ENCODE data around the gene ST6GALNAC3. TPM values are rescaled to one million over a fixed set of nuclear protein-coding genes. Genes with fewer than 3 reads are reported as not detected.

ST6GALNAC3 gene
- total RNA-seq, 2 experiments from 2014 or later, result 0.50 to 1.2 TPM

DNA sequence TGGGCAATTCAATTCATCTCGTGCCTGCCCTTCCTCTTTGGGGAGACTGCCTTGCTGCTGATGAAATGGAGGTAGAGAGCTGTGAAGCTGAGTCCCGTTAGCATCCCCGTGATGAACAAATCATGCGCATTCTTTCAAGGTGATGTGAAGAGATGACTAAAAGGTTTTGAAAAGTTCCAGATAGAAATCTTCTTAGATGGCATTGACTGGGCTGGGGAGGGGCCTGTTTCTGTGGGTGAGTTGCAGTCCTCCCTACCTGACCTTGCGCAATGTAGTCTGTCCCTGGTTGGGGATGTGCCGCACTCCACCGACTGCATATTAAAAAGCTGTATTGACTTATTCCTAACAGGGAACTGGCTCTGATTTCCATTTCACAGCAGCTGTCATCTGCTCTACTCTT is 49.6 kb downstream of the ST6GALNAC3 start:
- H3K4me3 ChIP-seq (ENCODE audit: low read depth, low read length, poor library complexity, severe bottlenecking), result no peak overlapping the region
- H3K27ac ChIP-seq (ENCODE audit: low read depth, low read length, poor library complexity, severe bottlenecking), result no peak overlapping the region
- no peaks in the 10 kb centered on the region for H3K9me3 ChIP-seq (ENCODE audit: low read length)
- H3K4me1 ChIP-seq (ENCODE audit: insufficient read depth, low read length, poor library complexity, severe bottlenecking), result no peaks in the 10 kb centered on the region
- CTCF ChIA-PET (ENCODE audit: unreplicated experiment), result no interaction called here
- no peaks in the 10 kb centered on the region for H3K79me2 ChIP-seq (ENCODE audit: insufficient read depth, low read depth, low read length)
- DNase-seq (ENCODE audit: low spot score), result no peak
- H3K4me2 ChIP-seq (ENCODE audit: low read length), result no peak overlapping the region
- TF ChIP-seq CTCF (conservative IDR thresholded peaks at IDR 0.05; ENCODE audit: low read length), result no peak
- no peak for TF ChIP-seq EZH2phosphoT487 (IDR thresholded peaks at IDR 0.05; ENCODE audit: borderline replicate concordance, low read depth, low read length)
- H2AFZ ChIP-seq (ENCODE audit: low read length), result no peak overlapping the region
- H3K9me2 ChIP-seq (ENCODE audit: insufficient read depth, low read length), result no peaks in the 10 kb centered on the region
- no TSS peak for BruUV-seq (replicated peaks)
- intact Hi-C loops (cut with micrococcal nuclease; ENCODE audit: unreplicated experiment), result no loop called here
- POLR2A ChIA-PET, result interaction anchor here (0.7 to 1.2 kb wide), 2 partner anchors 11 to 28 kb away, joined by 3 to 6 read pairs; no protein-coding TSS in a partner anchor
- no peaks in the 10 kb centered on the region for H3K36me3 ChIP-seq (ENCODE audit: insufficient read depth, low read length)
- H4K20me1 ChIP-seq (ENCODE audit: insufficient read depth, low read length), result no peaks in the 10 kb centered on the region

- H2AFZ ChIP-seq (ENCODE audit: low read length), result no peak overlapping the region
- H3K27ac ChIP-seq (ENCODE audit: low read depth, low read length, poor library complexity, severe bottlenecking), result no peak overlapping the region
- H3K4me2 ChIP-seq (ENCODE audit: low read length), result no peak overlapping the region
- no TSS peak for BruUV-seq (replicated peaks)
- H3K9me2 ChIP-seq (ENCODE audit: insufficient read depth, low read length), result no peaks in the 10 kb centered on the region
- ChIA-PET POLR2A (no interaction called here), CTCF (ENCODE audit: unreplicated experiment) (no interaction called here)
- H3K36me3 ChIP-seq (ENCODE audit: insufficient read depth, low read length), result no peaks in the 10 kb centered on the region
- no peaks in the 10 kb centered on the region for H3K79me2 ChIP-seq (ENCODE audit: insufficient read depth, low read depth, low read length)
- H4K20me1 ChIP-seq (ENCODE audit: insufficient read depth, low read length), result no peaks in the 10 kb centered on the region
- H3K9me3 ChIP-seq (ENCODE audit: low read length), result no peaks in the 10 kb centered on the region
- TF ChIP-seq EZH2phosphoT487 (IDR thresholded peaks at IDR 0.05; ENCODE audit: borderline replicate concordance, low read depth, low read length) (no peak), CTCF (conservative IDR thresholded peaks at IDR 0.05; ENCODE audit: low read length) (no peak)
- DNase-seq (ENCODE audit: low spot score), result no peak
- intact Hi-C loops (cut with micrococcal nuclease; ENCODE audit: unreplicated experiment), result no loop called here
- no peak overlapping the region for H3K4me3 ChIP-seq (ENCODE audit: low read depth, low read length, poor library complexity, severe bottlenecking)
- no peaks in the 10 kb centered on the region for H3K4me1 ChIP-seq (ENCODE audit: insufficient read depth, low read length, poor library complexity, severe bottlenecking)
Measured at GRCh38 chr1:76125473-76126219, 51.1 kb downstream of the ST6GALNAC3 start.

DNA sequence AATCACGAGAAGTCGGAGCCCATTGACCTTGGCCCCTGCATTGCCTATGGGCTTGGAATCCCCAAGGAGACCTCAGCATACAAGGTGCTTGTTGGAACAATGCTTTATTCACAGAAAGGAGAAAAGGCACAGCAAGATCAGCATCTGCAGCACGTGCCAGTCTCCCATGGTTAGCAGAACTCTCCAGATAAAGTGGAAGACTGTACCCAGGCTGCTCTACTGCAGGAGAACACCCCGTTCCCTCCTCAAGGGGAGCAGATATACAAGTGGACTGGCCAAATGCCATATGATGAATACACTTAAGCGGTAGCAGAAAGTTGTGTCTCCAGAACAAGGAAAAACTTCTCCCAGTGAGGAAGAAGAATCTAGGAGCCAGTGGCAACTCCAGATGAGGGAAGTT is 53.5 kb downstream of the ST6GALNAC3 start:
- ChIA-PET POLR2A (no interaction called here), CTCF (ENCODE audit: unreplicated experiment) (no interaction called here)
- no peak overlapping the region for H3K4me2 ChIP-seq (ENCODE audit: low read length)
- no peaks in the 10 kb centered on the region for H3K9me2 ChIP-seq (ENCODE audit: insufficient read depth, low read length)
- intact Hi-C loops (cut with micrococcal nuclease; ENCODE audit: unreplicated experiment), result no loop called here
- H3K9me3 ChIP-seq (ENCODE audit: low read length), result no peaks in the 10 kb centered on the region
- H2AFZ ChIP-seq (ENCODE audit: low read length), result no peak overlapping the region
- no peak for DNase-seq (ENCODE audit: low spot score)
- no peak overlapping the region for H3K27ac ChIP-seq (ENCODE audit: low read depth, low read length, poor library complexity, severe bottlenecking)
- H3K4me1 ChIP-seq (ENCODE audit: insufficient read depth, low read length, poor library complexity, severe bottlenecking), result no peaks in the 10 kb centered on the region
- no peaks in the 10 kb centered on the region for H3K79me2 ChIP-seq (ENCODE audit: insufficient read depth, low read depth, low read length)
- BruUV-seq (replicated peaks), result no TSS peak
- no peaks in the 10 kb centered on the region for H4K20me1 ChIP-seq (ENCODE audit: insufficient read depth, low read length)
- no peak overlapping the region for H3K4me3 ChIP-seq (ENCODE audit: low read depth, low read length, poor library complexity, severe bottlenecking)
- no peak for TF ChIP-seq CTCF (conservative IDR thresholded peaks at IDR 0.05; ENCODE audit: low read length)
- H3K36me3 ChIP-seq (ENCODE audit: insufficient read depth, low read length), result no peaks in the 10 kb centered on the region

All from OCI-LY7 (cell line).